Inferior parietal cortex (tissue), 1 donor: ENCODE results near the gene GGTLC2.
"Not testable (repeated sequence)": the region's sequence is repeated elsewhere in the genome, so short reads cannot be mapped to it uniquely, and the experiment has no call there.

Experiments used
- DNase-seq: peaks from one replicate; pipeline ENCODE4 v3.0.0-alpha.2; 2016; ENCODE audit errors: extremely low spot score

Gene GGTLC2

DNA sequence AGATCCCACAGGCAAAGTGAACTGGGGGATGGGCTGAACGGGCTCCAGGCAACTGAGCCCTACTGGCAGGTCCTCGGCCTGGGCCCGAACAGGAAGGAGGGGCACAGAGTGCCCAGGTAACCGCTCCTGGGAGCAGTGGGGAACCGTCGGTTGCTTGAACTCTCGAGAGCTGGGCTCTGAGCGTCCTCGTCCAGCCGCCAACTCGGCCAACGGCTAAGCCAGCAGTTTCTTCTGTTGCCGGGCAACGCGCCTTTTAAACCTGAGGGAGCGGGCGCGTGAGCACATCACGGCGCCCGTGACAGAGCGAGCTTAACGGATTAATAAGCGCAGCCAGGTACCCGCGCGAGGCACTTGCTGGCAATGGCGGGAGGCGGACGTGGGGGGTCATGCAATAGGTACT lies at the start of gene GGTLC2:
Gene GGTLC2, plus strand, starts transcription at position 301 of the 400 bp plus-strand sequence. CDS start 1,732 bp downstream, outside the sequence.
- DNase-seq: not testable (repeated sequence)

DNA sequence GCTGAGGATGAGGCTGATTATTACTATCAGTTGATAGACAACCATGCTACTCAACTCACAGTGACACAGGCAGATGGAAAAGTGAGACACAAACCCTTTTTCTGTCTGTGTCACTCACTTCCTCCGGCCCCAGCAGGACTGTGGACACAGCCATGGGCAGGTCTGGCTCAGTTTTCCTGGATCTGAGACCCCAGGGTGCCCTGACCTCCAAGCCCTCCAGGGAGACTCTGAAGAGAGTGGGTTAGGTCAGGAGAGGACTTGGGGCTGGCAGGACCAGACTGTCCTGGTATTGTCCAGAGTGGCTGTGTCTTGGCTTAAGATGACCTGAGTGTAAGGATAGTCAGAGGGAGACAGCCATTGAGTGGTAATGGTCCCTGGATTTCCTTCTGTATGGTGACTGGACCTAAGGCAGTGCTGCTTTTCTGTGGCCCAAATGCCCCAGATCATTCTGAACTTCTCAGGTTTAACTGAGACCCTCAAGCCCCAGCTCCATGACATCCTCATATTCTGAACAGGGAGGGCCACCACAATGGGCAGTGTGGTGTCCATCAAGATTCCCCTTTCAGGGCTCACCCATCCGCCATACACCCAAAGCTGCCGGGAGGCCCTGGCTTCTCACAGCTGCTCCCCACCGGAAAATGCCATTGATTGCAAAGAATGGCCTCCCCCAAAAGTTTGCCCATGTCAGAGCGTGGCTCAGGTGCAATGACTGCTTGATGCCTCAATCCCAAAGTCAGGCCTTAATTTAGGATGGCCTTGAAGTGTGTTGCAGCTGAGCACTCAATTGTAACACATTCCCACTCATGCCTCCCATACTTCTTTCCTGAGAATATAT lies 49.2 kb upstream of the GGTLC2 start:
- no peak for DNase-seq

DNA sequence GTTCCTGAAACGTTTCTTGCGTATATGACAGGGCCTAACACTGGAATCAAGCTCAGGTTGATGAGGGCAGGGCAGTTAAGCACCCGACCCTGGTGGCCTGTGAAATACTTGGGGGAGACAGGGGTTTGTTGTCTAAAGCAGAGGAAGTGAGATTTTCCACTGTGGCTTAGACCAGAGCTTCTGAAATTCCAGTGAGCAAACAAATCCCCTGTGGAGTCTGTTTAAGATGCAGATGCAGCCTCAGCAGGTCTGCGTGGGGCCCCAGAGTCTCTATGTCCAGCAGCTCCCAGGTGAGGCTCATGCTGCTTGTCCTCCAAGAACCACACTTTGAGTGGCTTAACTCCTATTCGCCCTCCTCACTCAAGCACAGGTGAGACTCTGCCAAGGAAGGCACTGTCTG lies 46.3 kb upstream of the GGTLC2 start:
- DNase-seq: no peak

DNA sequence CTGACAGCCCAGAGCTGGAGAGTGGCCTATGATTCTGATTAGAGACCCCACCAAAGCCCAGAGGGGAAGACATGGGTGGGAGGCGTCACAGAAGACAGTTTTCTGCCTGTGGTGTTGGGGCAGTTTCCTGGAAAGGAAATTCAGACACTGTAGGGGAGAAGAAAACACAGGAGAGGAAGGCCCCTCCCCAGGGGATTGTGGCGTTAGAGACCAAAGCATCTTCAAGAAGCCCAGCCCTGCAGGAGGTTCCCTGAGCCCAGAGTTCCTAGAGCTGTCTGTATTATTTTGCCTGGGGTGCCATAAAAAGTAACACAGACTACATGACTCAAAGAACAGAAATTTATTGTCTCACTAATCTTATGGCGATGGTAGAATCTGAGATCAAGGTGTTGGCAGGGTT lies 45.2 kb upstream of the GGTLC2 start:
- no peak for DNase-seq

DNA sequence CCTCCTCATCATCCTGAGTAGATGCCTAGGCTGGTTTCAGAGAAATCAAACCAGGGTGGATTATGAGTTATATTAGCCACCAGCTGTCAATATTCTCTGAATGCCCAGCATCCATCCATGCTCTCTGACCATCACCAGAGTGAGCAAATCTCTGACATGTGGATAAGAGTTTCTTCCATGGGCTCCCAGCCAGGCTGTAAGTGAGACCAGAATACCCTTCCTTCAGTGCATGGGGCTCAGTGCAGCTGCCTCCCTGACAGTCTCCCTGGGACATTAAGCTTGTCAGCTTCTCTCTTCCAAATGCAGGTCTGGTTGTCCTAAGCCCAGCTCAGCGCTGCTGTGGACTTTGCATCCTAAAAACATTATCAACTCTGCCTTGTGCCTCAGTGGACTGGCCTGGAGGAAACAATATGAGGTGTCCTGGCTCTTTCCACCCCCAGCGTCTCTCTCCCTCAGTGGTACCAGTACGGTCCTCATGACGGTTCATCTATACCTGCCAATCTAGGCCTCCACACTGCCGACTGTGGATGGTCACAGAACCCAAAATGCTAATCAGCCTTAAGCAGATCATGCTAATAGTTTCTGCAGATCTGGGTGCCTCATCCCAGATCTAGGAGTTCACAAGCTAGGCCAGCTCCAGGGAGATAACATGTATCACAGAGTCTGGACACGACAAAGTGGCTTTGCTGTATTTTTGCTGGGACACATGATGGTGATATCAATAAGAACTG lies 43.7 kb upstream of the GGTLC2 start:
- no peak for DNase-seq

DNA sequence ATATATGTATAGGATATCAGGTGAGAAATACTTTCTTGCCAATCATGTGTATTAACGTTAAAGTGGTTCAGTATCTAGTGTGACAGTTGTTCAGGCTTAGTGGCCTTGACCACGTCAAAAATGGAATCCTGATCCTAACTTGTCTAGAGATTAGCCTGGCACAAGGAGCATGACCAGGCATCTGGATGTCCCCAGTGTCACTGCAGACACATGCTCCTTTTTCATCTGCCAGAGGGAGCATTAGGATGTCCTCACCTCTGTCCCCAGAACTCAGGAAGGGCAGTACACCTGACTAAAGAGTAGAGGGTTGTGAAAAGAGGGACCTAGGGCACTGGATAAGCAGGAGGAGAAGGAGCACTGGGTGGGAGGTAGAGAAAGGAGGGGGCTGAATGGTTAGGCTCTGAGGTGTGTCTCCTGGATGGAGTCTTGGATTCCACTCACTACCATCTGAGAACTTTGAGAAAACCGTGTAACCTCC lies 40.9 kb upstream of the GGTLC2 start:
- DNase-seq: no peak

DNA sequence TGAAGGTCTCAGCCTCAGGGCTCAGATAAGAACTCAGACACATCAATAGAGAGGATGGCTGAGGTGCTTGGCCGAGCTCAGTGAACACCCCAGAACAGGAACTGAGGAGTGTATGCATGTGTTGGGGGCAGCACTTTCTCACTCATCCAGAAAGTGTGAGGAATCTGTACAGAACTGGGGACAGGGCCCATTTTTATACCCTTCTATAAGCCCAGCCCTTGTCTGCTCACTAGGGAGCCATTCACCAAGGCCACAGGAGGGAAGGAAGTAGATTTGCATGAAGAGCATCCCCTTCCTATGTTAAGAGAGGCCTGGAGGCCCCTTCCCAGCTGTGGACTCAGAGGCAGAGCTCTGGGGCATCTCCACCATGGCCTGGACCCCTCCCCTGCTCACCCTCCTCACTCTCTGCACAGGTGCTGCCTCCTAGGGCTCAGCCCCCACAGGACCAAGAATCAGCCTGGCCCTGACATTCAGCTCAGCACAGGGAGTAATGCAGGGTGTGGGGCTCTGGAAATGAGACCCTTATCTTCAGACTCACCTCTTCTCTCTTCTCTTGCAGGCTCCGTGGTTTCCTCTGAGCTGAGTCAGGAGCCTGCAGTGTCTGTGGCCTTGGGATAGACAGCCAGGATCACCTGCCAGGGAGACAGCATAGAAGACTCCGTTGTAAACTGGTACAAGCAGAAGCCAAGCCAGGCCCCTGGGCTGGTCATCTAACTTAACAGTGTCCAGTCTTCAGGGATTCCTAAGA lies 39.9 kb upstream of the GGTLC2 start:
- no peak for DNase-seq

DNA sequence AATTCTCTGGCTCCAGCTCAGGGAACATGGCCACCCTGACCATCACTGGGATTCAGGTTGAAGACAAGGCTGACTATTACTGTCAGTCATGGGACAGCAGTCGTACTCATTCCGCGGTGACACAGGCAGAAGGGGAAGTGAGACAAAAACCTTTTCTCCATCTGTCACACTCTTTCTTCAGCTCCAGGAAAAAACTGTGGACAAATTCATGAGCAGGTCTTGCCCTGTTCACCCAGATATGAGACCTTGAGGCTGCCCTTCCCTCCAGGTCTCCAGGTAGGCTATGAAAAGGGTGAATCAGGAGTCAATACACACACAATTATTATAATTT lies 39.4 kb upstream of the GGTLC2 start:
- DNase-seq: no peak

DNA sequence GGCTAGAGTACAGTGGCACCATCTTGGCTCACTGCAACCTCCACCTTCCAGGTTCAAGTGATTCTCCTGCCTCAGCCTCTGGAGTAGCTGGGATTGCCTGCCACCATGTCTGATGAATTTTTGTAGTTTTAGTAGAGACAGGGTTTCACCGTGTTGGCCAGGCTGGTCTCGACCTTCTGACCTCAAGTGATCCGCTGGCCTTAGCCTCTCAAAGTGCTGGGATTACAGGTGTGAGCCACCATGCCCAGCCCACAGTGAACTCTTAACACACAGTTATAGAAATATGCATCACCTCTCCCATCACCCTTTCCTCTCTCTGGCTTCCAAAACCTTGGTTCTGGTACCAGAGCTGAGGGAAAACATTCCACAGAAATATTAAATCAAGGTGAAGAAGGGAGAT lies 36.4 kb upstream of the GGTLC2 start:
- DNase-seq: not testable (repeated sequence)

DNA sequence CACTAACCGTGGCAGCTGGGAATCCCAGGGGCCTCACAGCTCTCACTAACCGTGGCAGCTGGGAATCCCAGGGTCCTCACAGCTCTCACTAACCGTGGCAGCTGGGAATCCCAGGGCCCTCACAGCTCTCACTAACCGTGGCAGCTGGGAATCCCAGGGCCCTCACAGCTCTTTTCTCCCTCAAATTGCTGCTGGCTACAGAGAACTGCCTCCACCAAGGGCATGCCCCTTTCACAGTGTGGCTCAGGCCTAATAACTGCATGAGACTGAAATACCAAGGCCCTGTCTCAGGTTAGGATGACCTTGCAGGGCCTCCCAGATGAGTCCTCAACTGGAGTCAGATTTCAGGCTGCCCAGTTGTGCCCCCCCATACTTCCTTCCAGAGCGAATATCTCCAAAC lies 35.1 kb upstream of the GGTLC2 start:
- DNase-seq: no peak

DNA sequence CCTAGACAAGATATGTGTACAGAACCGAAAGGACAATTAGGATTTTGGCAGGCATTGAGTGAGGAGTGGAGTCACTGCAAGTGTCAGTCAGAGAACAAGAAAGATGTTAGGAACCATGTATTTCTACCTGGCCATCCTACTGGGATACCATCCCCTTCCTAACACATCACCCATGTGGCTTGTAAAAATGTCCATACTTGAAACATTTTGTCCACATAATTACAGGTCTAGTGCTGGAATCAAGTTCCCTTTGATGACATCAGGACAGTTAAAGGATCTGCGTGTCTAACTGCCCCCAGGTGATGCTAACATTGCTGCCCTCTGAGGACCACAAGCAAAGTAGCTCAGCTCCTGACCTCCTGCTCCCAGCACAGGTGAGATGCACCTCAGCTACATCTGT lies 31.9 kb upstream of the GGTLC2 start:
- DNase-seq: no peak

DNA sequence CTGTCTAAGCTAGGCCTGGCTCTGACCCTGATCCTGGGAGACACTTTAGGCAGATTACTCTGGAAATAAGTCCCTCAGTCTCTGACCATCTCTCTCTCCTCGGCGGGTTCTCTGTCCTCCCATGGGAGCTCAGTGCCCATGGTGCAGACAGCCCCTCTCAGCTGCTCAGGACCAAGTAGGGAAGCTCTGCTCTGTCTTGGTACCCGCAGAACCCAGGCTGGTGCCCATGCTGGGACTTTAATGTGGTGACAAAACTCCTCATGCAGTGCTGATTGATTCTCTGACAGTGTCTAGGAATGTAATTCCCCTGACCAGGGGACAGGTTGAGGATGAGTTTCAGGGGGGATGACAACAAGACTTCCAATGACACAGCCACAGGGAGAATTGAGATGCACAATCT lies 30.3 kb upstream of the GGTLC2 start:
- no peak for DNase-seq

DNA sequence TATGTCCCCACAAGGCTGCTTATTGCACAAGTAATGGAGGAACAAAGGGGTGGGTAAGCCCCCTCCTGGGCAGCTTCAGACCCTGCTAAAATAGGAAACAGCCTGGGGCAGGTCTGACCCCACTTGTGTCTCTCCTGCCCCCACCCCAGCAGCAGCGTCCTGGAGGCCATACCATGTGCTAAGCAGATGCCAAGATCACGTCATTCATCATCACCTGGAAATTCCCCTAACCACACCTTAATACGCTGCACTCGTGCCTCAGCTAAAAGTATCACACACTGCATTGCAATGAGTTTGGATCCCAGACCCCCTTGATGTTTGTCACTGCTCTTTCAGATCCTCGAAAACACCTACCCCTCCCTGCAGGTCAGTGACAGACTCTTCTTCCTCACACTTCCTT lies 27.8 kb upstream of the GGTLC2 start:
- DNase-seq: no peak

DNA sequence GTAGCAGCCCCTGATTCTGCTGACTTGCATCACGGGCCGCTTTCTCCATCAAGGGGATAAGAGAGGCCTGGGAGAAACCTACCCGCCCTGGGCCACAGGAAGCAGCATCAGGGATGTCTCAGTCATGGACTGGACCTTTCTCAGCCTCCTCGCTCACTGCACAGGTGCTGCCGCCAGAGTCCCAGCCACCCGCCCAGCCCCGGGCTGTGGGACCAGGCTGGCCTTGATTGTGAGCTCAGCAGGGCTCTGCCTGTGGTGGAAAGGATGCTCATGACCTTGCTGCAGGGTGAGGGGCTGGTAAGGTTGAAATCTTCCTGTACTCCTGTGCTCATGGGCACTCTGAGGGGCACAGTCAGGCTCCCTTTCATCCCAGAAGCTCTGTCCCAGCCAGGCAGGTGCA lies 26.0 kb upstream of the GGTLC2 start:
- no peak for DNase-seq

DNA sequence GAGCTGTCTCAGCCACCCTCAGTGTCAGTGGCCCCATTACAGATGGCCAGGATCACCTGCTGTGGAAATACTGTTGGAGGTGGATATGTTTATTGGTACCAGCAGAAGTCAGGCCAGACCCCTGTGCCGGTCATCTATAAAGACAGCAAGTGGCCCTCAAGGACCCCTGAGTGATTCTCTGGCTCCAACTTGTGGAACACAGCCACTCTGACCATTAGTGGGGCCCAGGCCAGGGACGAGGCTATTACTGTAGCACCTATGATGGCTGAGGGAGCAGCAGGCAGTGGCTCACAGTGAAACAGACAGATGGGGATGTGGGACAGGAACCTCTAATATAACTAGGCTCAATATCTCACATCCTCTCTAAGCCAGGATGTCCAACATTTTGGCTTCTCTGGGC lies 25.5 kb upstream of the GGTLC2 start:
- no peak for DNase-seq

DNA sequence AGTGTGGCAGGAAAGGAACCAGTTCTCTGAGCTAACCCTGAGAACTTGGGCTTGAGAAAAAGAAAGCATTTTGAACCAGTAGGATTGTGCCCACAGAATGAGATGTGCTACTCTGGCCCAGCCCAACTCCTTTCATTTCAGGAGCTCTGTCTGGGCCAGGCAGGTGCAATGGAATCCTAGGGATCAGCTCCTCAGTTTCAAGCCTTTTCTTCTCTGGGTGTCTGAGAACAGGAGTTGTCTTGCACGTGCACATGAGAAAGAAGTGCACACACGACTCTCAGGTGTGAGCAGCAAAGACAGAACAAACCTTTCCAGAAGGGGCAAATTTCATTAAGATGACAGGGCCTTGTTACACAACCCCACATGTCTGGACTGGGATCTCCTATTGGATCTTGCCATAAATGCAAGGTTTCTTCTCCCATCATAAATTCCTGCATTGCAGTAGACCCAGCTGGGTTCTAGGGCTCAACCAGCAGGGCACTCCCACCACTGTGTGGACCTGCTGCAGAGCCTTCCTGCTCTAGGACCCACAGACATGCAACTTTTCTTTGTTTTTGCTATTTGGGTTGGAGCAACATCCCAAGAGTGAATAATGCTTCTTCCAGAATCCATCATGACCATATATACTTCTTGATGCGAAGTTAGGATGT lies 24.5 kb upstream of the GGTLC2 start:
- DNase-seq: no peak

DNA sequence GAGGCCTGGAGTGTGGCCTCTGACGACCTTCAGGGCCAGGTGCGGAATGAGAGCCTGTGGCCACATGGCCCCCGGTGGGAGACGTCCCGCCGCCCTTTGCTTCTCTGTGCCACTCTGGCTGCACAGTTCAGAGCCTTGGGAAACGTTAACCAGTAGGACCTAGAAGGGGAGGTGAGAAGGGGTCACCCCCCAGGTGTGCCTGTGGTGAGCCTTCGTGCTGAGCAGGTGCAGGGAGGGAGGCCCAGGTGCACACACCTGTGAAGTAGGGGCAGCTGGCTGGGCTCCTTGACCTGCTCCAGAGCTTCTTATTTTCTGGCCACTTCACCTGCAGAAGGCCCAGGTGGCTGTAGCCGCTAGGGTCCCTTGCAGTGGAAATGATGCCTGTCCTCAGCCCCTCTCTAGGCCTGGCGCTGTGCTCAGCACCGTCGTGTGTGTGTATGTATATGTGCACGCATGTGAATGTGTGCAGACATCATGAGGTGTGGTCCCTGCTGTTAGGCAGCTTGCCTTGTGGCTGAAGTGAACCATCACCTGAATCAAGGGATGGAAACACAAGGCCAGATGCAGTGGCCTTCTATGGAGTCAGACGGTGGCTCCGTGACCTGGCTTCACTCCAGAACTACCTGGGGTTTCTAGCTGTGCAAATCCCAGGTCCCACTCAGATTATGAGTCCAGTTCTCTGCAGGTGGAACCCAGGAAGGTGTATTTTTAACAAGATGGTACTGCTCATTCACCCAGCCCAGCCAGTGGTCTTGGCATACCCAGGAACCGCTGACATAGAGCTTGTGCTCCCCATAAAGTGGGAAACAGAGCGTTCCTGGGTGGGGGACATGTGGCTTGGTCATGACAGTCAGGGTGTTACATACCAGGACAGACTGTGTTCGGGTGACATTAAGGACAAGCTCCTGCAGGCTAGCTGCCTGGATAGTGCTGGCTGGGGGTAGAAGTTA lies 15.6 kb upstream of the GGTLC2 start:
- not testable (repeated sequence) for DNase-seq

DNA sequence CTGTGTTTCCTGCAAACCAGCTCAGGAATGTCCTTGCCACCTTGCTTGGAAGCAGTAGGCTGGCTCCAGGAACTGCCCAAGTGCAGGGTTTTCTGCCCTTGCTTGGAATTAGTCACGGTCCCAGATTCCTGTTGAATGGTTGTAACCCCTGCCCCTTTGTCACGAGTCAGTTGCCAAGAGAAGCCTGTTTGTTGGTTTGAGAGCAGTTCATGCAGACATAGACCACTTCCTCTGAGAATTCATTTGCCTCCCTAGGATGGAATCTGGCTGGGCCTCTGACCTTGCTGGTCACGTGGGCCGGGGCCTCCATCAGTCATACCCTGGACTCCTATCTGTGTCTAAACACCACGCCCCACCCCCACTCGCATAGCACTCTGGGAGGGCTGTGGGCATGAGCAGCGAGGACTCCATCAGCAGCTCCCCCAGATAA lies 13.2 kb upstream of the GGTLC2 start:
- not testable (repeated sequence) for DNase-seq

DNA sequence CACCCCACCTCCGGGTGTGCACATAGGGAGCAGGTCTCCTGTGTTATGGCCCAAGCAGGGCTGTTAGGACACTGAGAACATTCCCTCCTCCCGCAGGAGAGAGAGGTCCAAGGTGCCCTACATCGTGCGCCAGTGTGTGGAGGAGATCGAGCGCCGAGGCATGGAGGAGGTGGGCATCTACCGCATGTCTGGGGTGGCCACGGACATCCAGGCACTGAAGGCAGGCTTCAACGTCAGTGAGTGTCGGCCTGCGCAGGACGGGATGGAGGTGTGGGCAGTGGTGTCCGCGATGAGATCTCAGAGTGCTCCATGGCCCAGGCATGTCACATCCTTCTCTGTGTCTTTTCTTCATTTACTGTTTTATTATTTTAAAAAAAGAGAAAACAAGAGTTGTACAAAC lies 12.2 kb upstream of the GGTLC2 start:
- DNase-seq: not testable (repeated sequence)

DNA sequence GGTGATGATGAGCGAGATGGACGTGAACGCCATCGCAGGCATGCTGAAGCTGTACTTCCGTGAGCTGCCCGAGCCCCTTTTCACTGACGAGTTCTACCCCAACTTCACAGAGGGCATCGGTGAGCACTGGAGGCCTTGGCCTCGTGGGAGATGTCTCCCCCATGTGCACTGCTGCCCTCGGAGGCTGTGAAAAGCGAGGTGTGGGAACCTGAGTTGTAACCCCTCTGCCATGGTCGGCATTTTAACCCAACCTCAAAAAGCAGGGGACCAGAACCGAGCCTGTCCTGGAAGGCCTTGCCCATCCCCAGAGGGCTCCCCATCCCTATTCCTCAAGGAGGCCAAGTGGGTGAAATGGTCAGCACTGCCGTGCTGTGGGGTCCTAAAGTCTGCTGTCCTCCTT lies 10.9 kb upstream of the GGTLC2 start:
- DNase-seq: not testable (repeated sequence)

DNA sequence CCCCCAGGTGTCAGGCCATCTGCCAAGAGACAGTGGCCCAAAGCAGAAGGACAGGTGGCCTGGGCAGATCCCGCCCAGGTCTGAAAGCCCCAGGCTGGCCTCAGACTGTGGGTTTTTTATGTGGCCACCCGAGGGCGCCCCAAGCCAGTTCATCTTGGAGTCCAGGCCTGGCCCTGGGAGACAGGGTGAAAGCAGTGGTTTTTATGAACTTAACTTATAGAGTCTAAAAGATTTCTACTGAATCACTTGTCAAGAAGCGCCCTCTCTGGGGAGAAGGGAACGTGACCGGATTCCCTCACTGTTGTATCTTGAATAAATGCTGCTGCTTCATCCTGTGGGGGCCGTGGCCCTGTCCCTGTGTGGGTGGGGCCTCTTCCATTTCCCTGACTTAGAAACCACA lies 8.2 kb upstream of the GGTLC2 start:
- DNase-seq: not testable (repeated sequence)
